SK-N-DZ (cell line): ENCODE results near the gene GTF2B.

Source experiments
- small RNA-seq, 2 experiments: library from RNA; depleted of rRNA; stranded (forward); fragments of <200 nt; gene quantifications; one replicate each; pipeline ENCODE3, GENCODE V24; 2014

Gene GTF2B

Small RNAs within 50 kb of the gene (small RNA-seq; reads per million reads assigned to genes)
- 0 reads per million in 2 experiments for gene RNU6-125P
